Medulla oblongata (tissue), 1 donor: ENCODE results near the gene DCP2.

ENCODE experiments used
- DNase-seq: peaks from one replicate; pipeline ENCODE4 v3.0.0-alpha.2; 2015; ENCODE audit errors: extremely low spot score

DCP2 gene

DNA sequence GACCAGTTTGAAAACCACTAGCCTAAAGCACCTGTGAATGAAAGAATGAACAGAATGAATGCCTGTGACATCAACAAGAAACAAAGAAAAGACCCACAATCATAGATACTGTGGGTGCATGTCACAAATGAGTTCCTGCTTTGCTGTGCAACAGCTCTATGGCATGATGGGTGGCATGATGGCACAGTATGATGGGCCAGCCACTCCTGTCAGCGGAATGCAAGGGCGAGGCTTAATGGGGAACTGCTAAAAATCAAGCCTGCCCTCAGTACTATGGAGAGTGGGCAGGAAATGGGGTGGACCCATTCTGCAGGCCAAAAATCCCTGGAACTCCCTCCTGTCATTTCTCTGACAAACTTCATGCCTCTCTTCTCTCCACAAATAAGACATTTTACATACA is 89.0 kb downstream of the DCP2 start:
- no peak for DNase-seq

DNA sequence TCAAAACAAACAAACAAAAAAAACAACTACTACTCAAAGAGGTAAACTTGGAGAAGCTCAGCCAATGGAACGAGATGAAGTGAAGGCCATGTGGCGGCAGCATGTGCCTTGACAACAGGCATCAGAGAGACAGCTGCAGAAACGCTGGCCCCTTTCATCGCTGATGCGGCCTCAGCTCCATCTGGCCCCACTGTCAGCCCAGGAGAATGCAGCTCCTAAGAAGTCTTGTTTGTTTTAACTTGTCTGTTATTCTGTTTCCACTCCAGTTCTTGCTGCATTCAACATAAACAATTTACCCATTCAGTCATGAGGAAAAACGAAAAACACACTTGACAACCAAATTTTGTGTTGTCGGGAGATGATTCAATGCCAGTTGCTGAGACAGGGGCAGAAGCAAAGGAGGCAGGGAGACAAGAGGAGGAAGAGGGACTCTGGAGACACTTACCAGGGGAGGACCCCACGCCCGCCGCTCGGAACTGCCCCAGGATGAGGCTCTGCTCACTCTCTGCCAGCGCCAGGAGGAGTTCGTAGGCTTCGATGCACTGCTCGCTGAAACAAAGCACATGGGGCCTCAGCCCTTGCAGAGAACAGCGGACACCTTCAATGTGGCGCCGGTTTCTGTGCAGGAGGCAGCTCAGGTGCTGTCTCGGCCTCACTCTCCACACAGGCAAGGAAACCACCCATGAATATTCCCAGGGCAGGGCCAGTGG is 91.2 kb downstream of the DCP2 start:
- peak; percentile 72 for DNase-seq

DNA sequence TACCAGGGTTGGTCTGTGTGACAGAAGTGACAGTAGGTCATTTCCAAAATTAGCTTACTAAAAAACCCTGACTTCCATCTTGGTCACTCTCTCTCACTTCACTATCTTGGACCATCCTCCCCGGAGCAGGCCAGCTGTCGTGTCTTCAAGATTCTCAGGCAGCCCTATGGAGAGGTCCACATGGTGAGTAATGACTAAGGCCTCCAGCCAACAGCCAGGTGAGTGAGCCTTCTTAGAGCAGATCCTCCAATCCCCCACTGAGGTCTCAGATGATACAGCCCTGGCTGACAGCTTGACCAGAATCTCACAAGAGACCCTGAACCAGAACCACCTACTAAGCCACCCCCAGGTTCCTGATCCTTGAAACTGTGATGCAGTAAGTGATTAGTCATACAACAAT is 92.0 kb downstream of the DCP2 start:
- no peak for DNase-seq
